Measurements from ENCODE around the gene VWA8.
"Not testable (repeated sequence)": the region's sequence is repeated elsewhere in the genome, so short reads cannot be mapped to it uniquely, and the experiment has no call there.

GRCh38 chr13:41862659-41863058 lies 98.2 kb downstream of the VWA8 start:
- not testable (repeated sequence) for TF ChIP-seq POLR2A (IDR thresholded peaks at IDR 0.05; ENCODE audit: control extremely low read depth in 1 of 2, low read depth in 2 of 2, low read length in 2 of 2); CTCF (IDR thresholded peaks at IDR 0.05; ENCODE audit: control extremely low read depth in 1 of 3, insufficient read depth in 1 of 3, low read depth in 1 of 3, low read length in 3 of 3); MAX (IDR thresholded peaks at IDR 0.05); TAF1 (IDR thresholded peaks at IDR 0.05; ENCODE audit: low read depth, low read length); SIRT6 (IDR thresholded peaks at IDR 0.05; ENCODE audit: low read length); EZH2 (IDR thresholded peaks at IDR 0.05; ENCODE audit: low read depth, low read length, severe bottlenecking); TCF12 (IDR thresholded peaks at IDR 0.05; ENCODE audit: low read depth, low read length); BRCA1 (IDR thresholded peaks at IDR 0.05; ENCODE audit: low read depth, low read length); EP300 (IDR thresholded peaks at IDR 0.05; ENCODE audit: borderline replicate concordance in 1 of 2, low read depth in 2 of 2, low read length in 2 of 2); JUN (IDR thresholded peaks at IDR 0.05; ENCODE audit: low read depth, low read length); ZNF274 (IDR thresholded peaks at IDR 0.05; ENCODE audit: borderline replicate concordance, extremely low read depth, low read length); RXRA (IDR thresholded peaks at IDR 0.05; ENCODE audit: insufficient read depth, low read depth, low read length); HDAC2 (IDR thresholded peaks at IDR 0.05; ENCODE audit: borderline replicate concordance in 1 of 2, low read depth in 2 of 2, low read length in 2 of 2); RFX5 (IDR thresholded peaks at IDR 0.05; ENCODE audit: borderline replicate concordance, low read depth, low read length)
